LoVo (cell line): ENCODE data around the gene MOSPD3.
"Not testable (repeated sequence)": the region's sequence is repeated elsewhere in the genome, so short reads cannot be mapped to it uniquely, and the experiment has no call there.

Experiments used
- DNase-seq: peaks from one replicate; pipeline ENCODE4 v3.0.0-alpha.2; 2016; ENCODE audit warnings: low spot score

The MOSPD3 gene

GRCh38 chr7:100611983-100612729 lies at the start of gene MOSPD3:
TSS of gene MOSPD3 (plus strand) at chr7:100612540. CDS start at chr7:100612792, 252 bp downstream.
- DNase-seq, result peak; percentile 100

- DNase-seq, result no peak
Observed at GRCh38 chr7:100563100-100563564, 49.2 kb upstream of the MOSPD3 start.

GRCh38 chr7:100563809-100564400 lies 48.4 kb upstream of the MOSPD3 start:
- peak; percentile 69 for DNase-seq

- not testable (repeated sequence) for DNase-seq
Observed at GRCh38 chr7:100564405-100564804, 47.9 kb upstream of the MOSPD3 start.

GRCh38 chr7:100565133-100565571 lies 47.2 kb upstream of the MOSPD3 start:
- DNase-seq, result no peak

GRCh38 chr7:100566018-100566531 lies 46.3 kb upstream of the MOSPD3 start:
- no peak for DNase-seq

- no peak for DNase-seq
Observed at GRCh38 chr7:100567031-100567730, 45.2 kb upstream of the MOSPD3 start.

- no peak for DNase-seq
Observed at GRCh38 chr7:100567751-100568175, 44.6 kb upstream of the MOSPD3 start.

- DNase-seq, result no peak
Observed at GRCh38 chr7:100568176-100568895, 44.0 kb upstream of the MOSPD3 start.

- DNase-seq, result no peak
Observed at GRCh38 chr7:100568896-100569844, 43.2 kb upstream of the MOSPD3 start.

- no peak for DNase-seq
Observed at GRCh38 chr7:100570954-100571828, 41.1 kb upstream of the MOSPD3 start.

- no peak for DNase-seq
Observed at GRCh38 chr7:100571829-100572116, 40.6 kb upstream of the MOSPD3 start.

GRCh38 chr7:100572281-100572948 lies 39.9 kb upstream of the MOSPD3 start:
- DNase-seq, result no peak

- DNase-seq, result no peak
Observed at GRCh38 chr7:100572949-100573675, 39.2 kb upstream of the MOSPD3 start.

- no peak for DNase-seq
Observed at GRCh38 chr7:100573691-100574361, 38.5 kb upstream of the MOSPD3 start, which contains the start of gene SAP25. TSS of gene SAP25 (minus strand) at chr7:100573900. CDS start at chr7:100573742, 158 bp downstream.

GRCh38 chr7:100574362-100575205 lies 37.8 kb upstream of the MOSPD3 start:
- no peak for DNase-seq

- no peak for DNase-seq
Observed at GRCh38 chr7:100575206-100575631, 37.1 kb upstream of the MOSPD3 start.
